ENCODE data around the gene TAPT1. TPM values are rescaled to one million over a fixed set of nuclear protein-coding genes. Genes with fewer than 3 reads are reported as not detected.
"Not testable (repeated sequence)": the region's sequence is repeated elsewhere in the genome, so short reads cannot be mapped to it uniquely, and the experiment has no call there.

TAPT1 gene
- polyA plus RNA-seq (2011; rRNA removed): 8.9 and 11.5 TPM in 2 replicates
- polyA minus RNA-seq (2011; rRNA and poly(A)+ RNA removed): 11.9 and 12.4 TPM in 2 replicates

GRCh38 chr4:16225863-16226815 is at the start of gene TAPT1:
TSS of gene TAPT1 (minus strand) at chr4:16226471. CDS start at chr4:16226457, 14 bp downstream.
- POLR2A ChIA-PET: no interaction called here
- CTCF ChIA-PET: interaction anchor here (0.6 to 1.5 kb wide), 4 partner anchors 20 to 460 kb away, joined by 3 to 4 read pairs (median 3); no protein-coding TSS in a partner anchor
- no peak for DNase-seq (ENCODE audit: low read depth, low spot score)
- TF ChIP-seq CTCF (IDR thresholded peaks at IDR 0.05; ENCODE audit: low read depth, low read length): no peak
- Histone ChIP-seq H3K27me3 (ENCODE audit: control insufficient read depth, insufficient read depth, low read length) (no peaks in the 10 kb centered on the region), H3K4me3 (ENCODE audit: low read depth, low read length) (peak within 1 kb of the TSS; percentile 80), H3K9me3 (ENCODE audit: control insufficient read depth, insufficient read depth, low read length) (no peaks in the 10 kb centered on the region; the same call in 1 of the 2 replicates), H3K27ac (ENCODE audit: low read depth, low read length) (no peak within 1 kb of the TSS)

DNA sequence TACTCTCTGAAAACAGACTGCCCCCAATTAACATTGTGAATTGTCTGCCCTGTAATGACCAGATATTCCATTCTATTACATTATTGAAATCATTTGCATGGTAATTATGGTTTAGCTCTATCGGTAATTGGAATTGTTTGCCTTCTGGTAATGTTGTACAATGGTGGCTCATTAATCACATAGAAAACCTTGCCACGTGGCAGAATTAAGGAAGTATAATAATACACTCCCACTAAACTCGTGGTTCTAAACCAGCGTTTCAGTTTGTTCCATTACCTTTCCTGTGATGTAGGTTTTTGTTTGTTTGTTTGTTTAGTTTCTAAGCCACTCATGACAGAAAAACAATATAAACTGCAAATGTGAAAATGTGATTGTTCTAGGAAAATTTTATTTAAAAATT is 45.1 kb upstream of the TAPT1 start:
- POLR2A ChIA-PET: no interaction called here

GRCh38 chr4:16270454-16271328 is 44.4 kb upstream of the TAPT1 start:
- ChIA-PET CTCF (no interaction called here), POLR2A (no interaction called here)
- DNase-seq (ENCODE audit: low read depth, low spot score): no peak
- peak; percentile 17; the same call in 1 of the 2 replicates for TF ChIP-seq CTCF (IDR thresholded peaks at IDR 0.05; ENCODE audit: low read depth, low read length)
- Histone ChIP-seq H3K9me3 (ENCODE audit: control insufficient read depth, insufficient read depth, low read length) (no peaks in the 10 kb centered on the region), H3K27ac (ENCODE audit: low read depth, low read length) (no peak overlapping the region), H3K4me3 (ENCODE audit: low read depth, low read length) (no peak overlapping the region), H3K27me3 (ENCODE audit: control insufficient read depth, insufficient read depth, low read length) (peaks cover 15% of the 10 kb centered on the region)

More for the DNA sequence above, 45.1 kb upstream of the TAPT1 start:
- CTCF ChIA-PET: no interaction called here
- H3K27me3 ChIP-seq (ENCODE audit: control insufficient read depth, insufficient read depth, low read length): peaks cover 16% of the 10 kb centered on the region
- no peaks in the 10 kb centered on the region for H3K9me3 ChIP-seq (ENCODE audit: control insufficient read depth, insufficient read depth, low read length)
- no peak for DNase-seq (ENCODE audit: low read depth, low spot score)
- no peak overlapping the region for H3K4me3 ChIP-seq (ENCODE audit: low read depth, low read length)
- TF ChIP-seq CTCF (IDR thresholded peaks at IDR 0.05; ENCODE audit: low read depth, low read length): no peak
- no peak overlapping the region for H3K27ac ChIP-seq (ENCODE audit: low read depth, low read length)

GRCh38 chr4:16269742-16270453 is 43.6 kb upstream of the TAPT1 start:
- CTCF ChIA-PET: interaction anchor here (0.5 to 1.3 kb wide), 2 partner anchors 464 to 1055 kb away, joined by 3 read pairs; no protein-coding TSS in a partner anchor
- H3K9me3 ChIP-seq (ENCODE audit: control insufficient read depth, insufficient read depth, low read length); DNase-seq (ENCODE audit: low read depth, low spot score); POLR2A ChIA-PET; H3K4me3 ChIP-seq (ENCODE audit: low read depth, low read length); H3K27ac ChIP-seq (ENCODE audit: low read depth, low read length): not testable (repeated sequence)
- H3K27me3 ChIP-seq (ENCODE audit: control insufficient read depth, insufficient read depth, low read length): peaks cover 15% of the 10 kb centered on the region

- TF ChIP-seq CTCF (IDR thresholded peaks at IDR 0.05; ENCODE audit: low read depth, low read length): no peak
- no peak overlapping the region for H3K4me3 ChIP-seq (ENCODE audit: low read depth, low read length)
- CTCF ChIA-PET: interaction anchor here (0.5 to 1.3 kb wide), 2 partner anchors 463 to 1055 kb away, joined by 3 read pairs; no protein-coding TSS in a partner anchor
- no peak overlapping the region for H3K27ac ChIP-seq (ENCODE audit: low read depth, low read length)
- POLR2A ChIA-PET: no interaction called here
- H3K9me3 ChIP-seq (ENCODE audit: control insufficient read depth, insufficient read depth, low read length): no peaks in the 10 kb centered on the region
- no peak for DNase-seq (ENCODE audit: low read depth, low spot score)
- H3K27me3 ChIP-seq (ENCODE audit: control insufficient read depth, insufficient read depth, low read length): peaks cover 15% of the 10 kb centered on the region
These were observed 43.0 kb upstream of the TAPT1 start for GRCh38 chr4:16269240-16269639.

All from AG04450 (cell line).